Activated CD4-positive, CD25-positive, alpha-beta regulatory T cell treated with anti-CD3 and anti-CD28 coated beads, Interleukin-2, amount 50 U/mL, for 72 hours (primary cell): ENCODE results near the gene PKIB.

Experiments
- DNase-seq: peaks from one replicate; pipeline ENCODE4 v3.0.0; 2021

Gene PKIB

GRCh38 chr6:122669868-122670267 lies 59.7 kb downstream of the PKIB start:
- DNase-seq, result no peak

- DNase-seq, result no peak
These were observed 61.0 kb downstream of the PKIB start for GRCh38 chr6:122671251-122671650.

- no peak for DNase-seq
These were observed 63.2 kb downstream of the PKIB start for GRCh38 chr6:122673343-122673961.

- no peak for DNase-seq
These were observed 65.9 kb downstream of the PKIB start for GRCh38 chr6:122676146-122676545.

- DNase-seq, result no peak
These were observed 66.5 kb downstream of the PKIB start for GRCh38 chr6:122676688-122677087.

GRCh38 chr6:122677406-122677805 lies 67.2 kb downstream of the PKIB start:
- no peak for DNase-seq

- DNase-seq, result no peak
These were observed 68.6 kb downstream of the PKIB start for GRCh38 chr6:122678841-122679240.

GRCh38 chr6:122681705-122682104 lies 71.5 kb downstream of the PKIB start:
- DNase-seq, result no peak

GRCh38 chr6:122683989-122684651 lies 73.9 kb downstream of the PKIB start:
- DNase-seq, result no peak

- no peak for DNase-seq
These were observed 82.0 kb downstream of the PKIB start for GRCh38 chr6:122692175-122692598.

GRCh38 chr6:122692807-122693580 lies 82.8 kb downstream of the PKIB start:
- no peak for DNase-seq

GRCh38 chr6:122694075-122694474 lies 83.9 kb downstream of the PKIB start:
- no peak for DNase-seq

- DNase-seq, result no peak
These were observed 84.4 kb downstream of the PKIB start for GRCh38 chr6:122694602-122695001.

- DNase-seq, result no peak
These were observed 85.0 kb downstream of the PKIB start for GRCh38 chr6:122695188-122695587.

- DNase-seq, result no peak
These were observed 85.9 kb downstream of the PKIB start for GRCh38 chr6:122696079-122696478.

- DNase-seq, result no peak
These were observed 86.6 kb downstream of the PKIB start for GRCh38 chr6:122696853-122697252.

- no peak for DNase-seq
These were observed 87.3 kb downstream of the PKIB start for GRCh38 chr6:122697458-122697857.

- no peak for DNase-seq
These were observed 91.5 kb downstream of the PKIB start for GRCh38 chr6:122701666-122702065.

GRCh38 chr6:122702841-122703240 lies 92.6 kb downstream of the PKIB start:
- no peak for DNase-seq

- no peak for DNase-seq
These were observed 93.9 kb downstream of the PKIB start for GRCh38 chr6:122704066-122704465.

- DNase-seq, result no peak
These were observed 99.8 kb downstream of the PKIB start for GRCh38 chr6:122709922-122710512.

GRCh38 chr6:122710908-122711635 lies 100.9 kb downstream of the PKIB start:
- no peak for DNase-seq

- DNase-seq, result no peak
These were observed 101.9 kb downstream of the PKIB start for GRCh38 chr6:122712093-122712447.
